ENCODE data around the gene NUAK1.

GRCh38 chr12:106074706-106075392 lies 63.9 kb downstream of the NUAK1 start:
- TF ChIP-seq SIN3A (IDR thresholded peaks at IDR 0.05; ENCODE audit: borderline replicate concordance, insufficient read depth, low read length) (no peak), POLR2AphosphoS5 (IDR thresholded peaks at IDR 0.05; ENCODE audit: low read depth, low read length) (no peak)
